Measurements from ENCODE around the gene CDK14. TPM values are rescaled to one million over a fixed set of nuclear protein-coding genes. Genes with fewer than 3 reads are reported as not detected.

Gene CDK14
- total and polyA plus RNA-seq, 8 donors, result 0.58 to 43.9 (median 12.2) TPM

- no peak for DNase-seq
- Histone ChIP-seq H3K27me3 (no peaks in the 10 kb centered on the region), H3K9me3 (no peaks in the 10 kb centered on the region), H3K4me3 (no peak overlapping the region), H3K27ac (no peak overlapping the region), H3K36me3 (no peaks in the 10 kb centered on the region), H3K4me1 (peaks cover 0 to 6% (median 0%) of the 10 kb centered on the region in 4 donors)
- WGBS, 5 donors, result 92 to 94% (median 93%) methylated on average over 7 of the region's 7 CpGs
- intact Hi-C loops (cut with DNase I; ENCODE audit: low total_unique reads), result no loop called here
- TF ChIP-seq EP300 (IDR thresholded peaks at IDR 0.05), result no peak
- TF ChIP-seq POLR2AphosphoS5 (IDR thresholded peaks at IDR 0.05), result no peak
- TF ChIP-seq CTCF (IDR thresholded peaks at IDR 0.05), result no peak
- TF ChIP-seq POLR2A (IDR thresholded peaks at IDR 0.05), result no peak
Observed at GRCh38 chr7:91090684-91091083, 494.6 kb downstream of the CDK14 start.

- intact Hi-C loops (cut with DNase I; ENCODE audit: low total_unique reads), result no loop called here
- no peak overlapping the region for H3K27ac ChIP-seq
- 84 to 90% (median 88%) methylated on average over 4 of the region's 4 CpGs for WGBS, 5 donors
Observed at GRCh38 chr7:91091631-91092030, 495.5 kb downstream of the CDK14 start.

GRCh38 chr7:91093181-91093580 lies 497.1 kb downstream of the CDK14 start:
- TF ChIP-seq POLR2AphosphoS5 (IDR thresholded peaks at IDR 0.05), result no peak
- TF ChIP-seq CTCF (IDR thresholded peaks at IDR 0.05), result no peak
- TF ChIP-seq POLR2A (IDR thresholded peaks at IDR 0.05), result no peak
- no peak for TF ChIP-seq EP300 (IDR thresholded peaks at IDR 0.05)
- 94 to 98% (median 95%) methylated on average over 3 of the region's 3 CpGs for WGBS, 5 donors
- H3K27me3 ChIP-seq, result no peaks in the 10 kb centered on the region
- no peak overlapping the region for H3K27ac ChIP-seq
- no peaks in the 10 kb centered on the region for H3K36me3 ChIP-seq
- no peak overlapping the region for H3K4me3 ChIP-seq
- DNase-seq, result no peak
- peaks cover 0 to 6% (median 0%) of the 10 kb centered on the region in 4 donors for H3K4me1 ChIP-seq
- no peaks in the 10 kb centered on the region for H3K9me3 ChIP-seq
- intact Hi-C loops (cut with DNase I; ENCODE audit: low total_unique reads), result no loop called here

More at GRCh38 chr7:91091631-91092030, 495.5 kb downstream of the CDK14 start:
- Histone ChIP-seq H3K4me1 (peaks cover 0 to 6% (median 0%) of the 10 kb centered on the region in 4 donors), H3K27me3 (no peaks in the 10 kb centered on the region), H3K36me3 (no peaks in the 10 kb centered on the region), H3K9me3 (no peaks in the 10 kb centered on the region), H3K4me3 (no peak overlapping the region)
- no peak for TF ChIP-seq POLR2AphosphoS5 (IDR thresholded peaks at IDR 0.05)
- TF ChIP-seq POLR2A (IDR thresholded peaks at IDR 0.05), result no peak
- no peak for TF ChIP-seq CTCF (IDR thresholded peaks at IDR 0.05)
- TF ChIP-seq EP300 (IDR thresholded peaks at IDR 0.05), result no peak
- no peak for DNase-seq

GRCh38 chr7:91098566-91098965 lies 502.4 kb downstream of the CDK14 start:
- intact Hi-C loops (cut with DNase I; ENCODE audit: low total_unique reads), result no loop called here
- no peaks in the 10 kb centered on the region for H3K4me1 ChIP-seq
- H3K9me3 ChIP-seq, result no peaks in the 10 kb centered on the region
- no peak overlapping the region for H3K27ac ChIP-seq
- WGBS, 5 donors, result 89 to 94% (median 91%) methylated on average over 1 of the region's 1 CpG
- DNase-seq, result no peak
- TF ChIP-seq EP300 (IDR thresholded peaks at IDR 0.05) (no peak), POLR2AphosphoS5 (IDR thresholded peaks at IDR 0.05) (no peak), POLR2A (IDR thresholded peaks at IDR 0.05) (no peak), CTCF (IDR thresholded peaks at IDR 0.05) (no peak)
- H3K36me3 ChIP-seq, result no peaks in the 10 kb centered on the region
- H3K4me3 ChIP-seq, result no peak overlapping the region
- no peaks in the 10 kb centered on the region for H3K27me3 ChIP-seq

Data from stomach (tissue), 9 donors.